Stimulated activated CD4-positive, alpha-beta T cell treated with anti-CD3 and anti-CD28 coated beads, TNF-alpha, amount 100 ng/mL, for 4 hours (primary cell): ENCODE measurements around the gene RBMS3.
"Not testable (repeated sequence)": the region's sequence is repeated elsewhere in the genome, so short reads cannot be mapped to it uniquely, and the experiment has no call there.

Experiments
- DNase-seq, 3 experiments: peaks; one replicate each; pipeline ENCODE4 v3.0.0-alpha.2; 2020; ENCODE audit warnings: low read depth in 3 of 3

The RBMS3 gene

GRCh38 chr3:29280404-29281093 lies at the start of gene RBMS3:
RBMS3 (plus strand) TSS chr3:29281071.
- DNase-seq, result no peak

DNA sequence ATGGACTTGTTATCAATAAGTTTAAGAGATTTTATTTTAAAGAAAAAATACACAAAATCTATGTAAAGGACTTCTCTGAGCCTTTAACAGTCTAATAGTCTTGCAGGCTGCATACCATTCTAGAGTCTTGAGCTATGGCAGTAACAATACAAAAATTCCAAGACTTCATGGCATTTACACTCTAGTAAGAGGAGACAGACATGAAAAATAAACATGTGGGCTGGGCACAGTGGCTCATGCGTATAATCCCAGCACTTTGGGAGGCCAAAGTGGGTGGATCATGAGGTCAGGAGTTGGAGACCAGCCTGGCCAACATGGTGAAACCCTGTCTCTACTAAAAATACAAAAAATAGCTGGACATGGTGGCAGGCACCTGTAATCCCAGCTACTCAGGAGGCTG lies 47.7 kb upstream of the RBMS3 start:
- DNase-seq, result not testable (repeated sequence)

- DNase-seq, result no peak
These were observed 44.6 kb upstream of the RBMS3 start for GRCh38 chr3:29236146-29236840.

GRCh38 chr3:29239376-29239775 lies 41.5 kb upstream of the RBMS3 start:
- DNase-seq, result no peak

- no peak for DNase-seq
These were observed 40.6 kb upstream of the RBMS3 start for GRCh38 chr3:29240248-29240647.

GRCh38 chr3:29240887-29241286 lies 40.0 kb upstream of the RBMS3 start:
- DNase-seq, result no peak

GRCh38 chr3:29241855-29242254 lies 39.0 kb upstream of the RBMS3 start:
- no peak for DNase-seq

- no peak for DNase-seq
These were observed 38.6 kb upstream of the RBMS3 start for GRCh38 chr3:29242296-29242695.

GRCh38 chr3:29245441-29245840 lies 35.4 kb upstream of the RBMS3 start:
- no peak for DNase-seq

- no peak for DNase-seq
These were observed 33.7 kb upstream of the RBMS3 start for GRCh38 chr3:29247088-29247745.

DNA sequence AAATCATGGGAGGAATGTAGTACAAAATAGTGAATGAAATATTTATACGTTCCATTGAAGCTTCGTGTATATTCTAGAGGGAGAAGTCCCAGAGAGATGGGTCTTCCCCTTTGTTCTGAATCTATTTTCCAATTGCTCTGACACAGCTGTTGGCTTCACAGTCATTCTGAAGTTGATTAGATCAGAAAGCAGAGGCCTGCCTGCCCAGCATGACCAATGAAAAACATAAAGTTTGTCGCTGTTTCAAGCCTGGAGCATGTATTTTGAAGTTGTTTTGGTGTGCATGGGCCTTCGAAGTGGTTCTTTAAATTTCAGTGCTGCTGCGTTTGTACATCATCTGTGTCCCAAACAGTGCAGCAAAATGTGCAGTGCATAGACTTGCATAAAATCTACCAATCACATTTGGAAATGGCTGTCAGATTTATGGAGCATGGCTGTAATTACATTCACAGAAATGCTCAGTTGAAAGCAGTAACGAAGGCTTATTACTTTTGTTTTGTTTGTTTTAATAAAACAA lies 31.0 kb upstream of the RBMS3 start:
- no peak for DNase-seq

- no peak for DNase-seq
These were observed 24.8 kb upstream of the RBMS3 start for GRCh38 chr3:29255854-29256696.

- no peak for DNase-seq
These were observed 22.7 kb upstream of the RBMS3 start for GRCh38 chr3:29258161-29258560.

DNA sequence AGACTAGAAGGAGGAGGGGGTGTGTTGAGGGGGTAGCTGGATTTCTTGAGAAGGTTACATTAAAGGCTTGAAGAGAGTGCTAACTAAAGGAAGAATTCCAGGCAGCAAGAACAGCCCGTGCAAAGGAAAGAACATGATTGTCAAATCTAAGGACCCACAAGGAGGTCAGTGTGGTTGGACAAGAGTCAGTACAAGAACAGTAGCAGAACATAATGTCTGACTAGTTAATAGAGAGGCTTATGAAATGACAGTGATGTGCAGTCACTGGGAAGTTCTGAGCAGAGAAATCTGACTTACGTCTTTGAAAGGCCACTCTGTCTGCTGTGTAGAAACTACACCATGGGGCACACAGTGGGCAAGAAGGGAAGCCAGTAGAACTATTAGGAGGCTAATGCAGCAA lies 19.8 kb upstream of the RBMS3 start:
- DNase-seq, result no peak

- no peak for DNase-seq
These were observed 17.4 kb upstream of the RBMS3 start for GRCh38 chr3:29263476-29263875.

GRCh38 chr3:29265509-29266072 lies 15.3 kb upstream of the RBMS3 start:
- no peak for DNase-seq

GRCh38 chr3:29267226-29267625 lies 13.6 kb upstream of the RBMS3 start:
- no peak for DNase-seq

DNA sequence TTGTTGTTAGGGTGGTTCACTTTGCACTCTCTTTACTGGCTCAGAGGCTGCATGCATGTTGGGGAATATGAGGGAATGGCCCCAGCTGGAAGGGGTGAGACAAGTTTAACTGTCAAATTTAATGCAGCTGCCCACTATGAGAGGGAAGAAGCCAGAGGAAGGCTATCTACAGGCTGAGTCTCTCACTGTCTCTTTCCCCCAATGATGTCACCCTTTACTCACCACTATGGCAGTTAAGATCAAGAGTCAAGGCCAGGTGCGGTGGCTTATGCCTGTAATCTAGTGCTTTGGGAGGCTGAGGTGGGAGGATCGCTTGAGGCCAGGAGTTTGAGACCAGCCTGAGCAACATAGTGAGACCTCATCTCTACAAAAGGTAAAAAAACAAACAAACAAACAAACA lies 12.2 kb upstream of the RBMS3 start:
- DNase-seq, result no peak

DNA sequence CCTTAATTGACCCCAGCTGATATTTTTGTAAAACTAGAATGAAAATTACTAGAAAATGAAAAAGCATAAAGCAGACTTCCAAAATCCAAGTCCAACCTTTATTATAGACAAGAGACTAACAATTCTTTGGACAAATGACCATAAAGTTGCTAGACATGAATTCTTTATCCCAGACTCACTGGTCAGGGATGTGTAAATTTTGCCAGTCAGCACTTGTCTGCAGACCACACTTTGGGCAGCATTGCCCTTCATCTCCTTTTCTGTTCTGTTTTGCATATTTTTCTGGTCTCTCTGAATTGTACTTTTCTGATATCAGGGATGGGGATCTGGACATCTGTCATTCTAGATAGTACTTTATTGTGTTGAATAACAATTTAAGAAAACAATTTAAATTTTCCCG lies 10.1 kb upstream of the RBMS3 start:
- no peak for DNase-seq

GRCh38 chr3:29271475-29271874 lies 9.4 kb upstream of the RBMS3 start:
- DNase-seq, result no peak

DNA sequence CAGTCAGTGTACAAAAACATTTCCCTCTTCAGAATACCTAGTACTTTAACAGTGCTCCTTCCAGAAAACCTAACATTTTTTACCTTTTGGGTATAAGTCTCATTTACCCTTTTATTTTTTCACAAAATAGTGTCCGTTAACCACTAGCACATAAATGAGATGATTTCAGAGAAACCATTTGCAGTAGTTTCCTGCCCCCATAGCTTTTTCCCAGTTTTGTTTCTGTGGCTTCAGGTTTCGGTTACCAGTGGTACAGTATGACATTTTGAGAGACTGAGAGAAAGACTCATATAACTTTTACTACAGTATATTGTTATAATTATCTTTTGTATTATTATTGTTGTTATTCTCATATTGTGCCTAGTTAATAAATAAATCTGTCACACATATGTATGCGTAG lies 6.2 kb upstream of the RBMS3 start:
- DNase-seq, result no peak

- DNase-seq, result no peak
These were observed 5.6 kb upstream of the RBMS3 start for GRCh38 chr3:29275309-29275708.
